Stimulated activated CD8-positive, alpha-beta memory T cell treated with anti-CD3 and anti-CD28 coated beads, Interleukin-4, amount 100 ng/mL, for 4 hours (primary cell): ENCODE results near the gene SIN3A.
"Not testable (repeated sequence)": the region's sequence is repeated elsewhere in the genome, so short reads cannot be mapped to it uniquely, and the experiment has no call there.

Source experiments
- DNase-seq, 2 donors: peaks; one replicate each; pipeline ENCODE4 v3.0.0-alpha.2; 2020; ENCODE audit warnings: low read depth in 2 of 2, low spot score in 1 of 2

SIN3A gene

DNA sequence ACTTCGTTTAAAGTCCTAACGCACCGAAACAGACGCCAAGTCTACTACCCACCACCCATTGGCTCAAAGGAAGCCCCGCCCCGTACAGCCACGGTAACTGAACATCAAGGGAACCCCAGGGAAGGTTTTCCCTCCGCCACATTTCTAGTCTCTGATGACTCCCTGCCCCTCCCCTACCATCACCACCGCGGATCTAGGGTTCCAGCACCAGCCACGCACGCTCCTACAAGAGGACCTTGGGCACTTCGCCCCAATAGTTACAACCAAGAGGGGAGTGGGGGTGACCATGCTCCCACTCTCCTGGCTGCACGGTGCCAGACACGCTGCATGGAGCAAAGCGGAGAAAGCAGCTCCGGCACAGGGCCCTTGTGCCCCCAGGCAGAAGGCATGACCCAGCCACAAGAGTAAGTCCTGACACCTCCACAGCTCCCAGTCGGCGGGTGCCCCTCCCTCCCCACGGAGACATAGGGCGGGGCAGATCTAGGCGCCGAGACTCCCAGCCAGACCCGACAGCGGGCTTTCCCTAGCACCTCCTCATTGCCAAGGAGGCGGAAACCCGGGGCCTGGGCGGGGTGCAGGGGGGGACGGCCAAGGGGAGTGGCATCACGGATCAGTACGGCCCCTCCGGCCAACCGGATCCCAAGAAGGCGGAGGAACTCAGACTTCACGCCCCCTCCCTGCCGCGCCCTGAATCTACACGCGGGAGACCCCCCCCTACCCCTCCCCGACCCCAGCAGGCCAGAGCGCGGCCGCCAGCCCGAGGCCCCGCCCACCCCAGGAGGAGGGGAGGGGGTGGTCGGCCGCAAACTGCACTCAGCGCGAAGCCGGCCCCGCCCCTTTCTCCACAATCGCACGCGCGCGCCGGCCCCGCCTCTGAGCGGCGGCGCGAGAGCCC is 936 bp downstream of the SIN3A start:
- peak; percentile 89 to 93 for DNase-seq

DNA sequence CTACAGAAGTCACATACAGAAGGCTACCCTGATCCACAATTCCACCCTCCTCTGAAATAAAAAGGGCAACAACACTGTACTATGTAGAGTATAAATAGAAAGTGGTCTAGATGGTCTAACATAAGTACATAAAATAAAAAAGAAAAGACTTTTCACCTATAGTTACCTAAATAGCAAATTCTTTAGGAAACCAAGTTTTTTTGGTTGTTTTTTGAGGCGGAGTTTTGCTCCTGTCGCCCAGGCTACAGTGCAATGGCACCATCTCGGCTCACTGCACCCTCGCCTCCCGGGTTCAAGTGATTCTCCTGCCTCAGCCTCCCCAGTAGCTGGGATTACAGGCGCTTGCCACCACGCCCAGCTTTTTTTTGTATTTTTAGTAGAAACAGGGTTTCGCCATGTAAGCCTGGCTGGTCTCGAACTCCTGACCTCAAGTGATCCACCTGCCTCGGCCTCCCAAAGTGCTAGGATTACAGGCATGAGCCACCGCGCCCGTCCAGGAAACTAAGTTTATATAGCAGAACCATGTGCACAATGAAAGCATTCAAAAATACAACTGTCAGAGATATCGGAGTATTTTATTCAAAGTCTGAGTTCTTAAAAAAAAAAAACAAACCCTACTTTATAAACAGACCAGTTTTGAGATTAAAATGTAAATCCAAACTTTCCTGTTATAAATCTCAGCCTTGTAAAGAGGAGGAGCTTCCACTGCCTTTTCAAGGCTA is 1.7 kb downstream of the SIN3A start:
- no peak for DNase-seq

DNA sequence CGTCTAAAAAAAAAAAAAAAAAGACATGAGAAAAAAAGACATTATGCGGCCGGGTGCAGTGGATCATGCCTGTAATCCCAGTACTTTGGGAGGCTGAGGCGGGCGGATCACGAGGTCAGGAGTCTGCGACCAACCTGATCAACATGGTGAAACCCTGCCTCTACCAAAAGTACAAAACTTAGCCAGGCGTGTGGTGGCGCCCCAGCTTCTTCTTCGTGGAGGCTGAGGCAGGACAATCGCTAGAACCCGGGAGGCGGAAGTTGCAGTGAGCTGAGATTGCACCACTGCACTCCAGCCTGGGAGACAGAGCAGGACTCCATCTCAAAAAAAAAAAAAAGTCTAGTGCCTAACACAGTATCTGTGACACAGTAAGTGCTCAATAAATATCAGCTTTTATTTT is 3.3 kb downstream of the SIN3A start:
- DNase-seq, result not testable (repeated sequence)

DNA sequence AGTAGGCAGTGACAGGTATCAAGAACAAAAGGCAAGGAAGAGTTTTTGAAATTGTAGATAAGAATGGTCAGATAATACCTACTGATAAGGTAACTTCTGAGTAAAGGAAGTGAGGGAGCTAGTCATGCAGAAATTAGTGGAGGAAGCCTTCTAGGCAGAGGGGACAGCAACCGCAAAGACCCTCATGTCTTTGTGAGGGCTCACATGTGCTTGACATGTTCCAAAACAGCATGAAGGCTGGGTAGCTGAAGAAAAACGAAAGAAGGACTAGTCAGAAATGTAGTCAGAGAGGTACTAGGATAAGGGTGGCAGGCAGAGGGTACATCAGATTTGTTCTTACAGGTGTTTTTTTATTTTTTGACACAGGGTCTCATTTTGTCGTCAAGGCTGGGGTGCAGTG is 5.3 kb downstream of the SIN3A start:
- DNase-seq, result no peak

DNA sequence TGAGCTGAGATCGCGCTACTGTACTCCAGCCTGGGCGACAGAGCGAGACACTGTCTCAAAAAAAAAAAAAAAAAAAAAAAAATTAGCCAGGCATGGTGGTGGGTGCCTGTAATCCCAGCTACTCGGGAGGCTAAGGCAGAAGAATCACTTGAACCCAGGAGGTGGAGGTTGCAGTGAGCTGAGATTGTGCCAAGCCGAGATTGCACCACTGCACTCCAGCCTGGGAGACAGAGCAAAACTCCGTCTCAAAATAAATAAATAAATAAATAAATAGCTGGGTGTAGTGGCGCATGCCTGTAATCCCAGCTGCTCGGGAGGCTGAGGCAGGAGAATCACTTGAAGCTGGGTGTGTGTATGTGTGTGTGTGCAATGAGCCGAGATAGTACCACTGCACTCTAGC is 6.2 kb downstream of the SIN3A start:
- not testable (repeated sequence) for DNase-seq

DNA sequence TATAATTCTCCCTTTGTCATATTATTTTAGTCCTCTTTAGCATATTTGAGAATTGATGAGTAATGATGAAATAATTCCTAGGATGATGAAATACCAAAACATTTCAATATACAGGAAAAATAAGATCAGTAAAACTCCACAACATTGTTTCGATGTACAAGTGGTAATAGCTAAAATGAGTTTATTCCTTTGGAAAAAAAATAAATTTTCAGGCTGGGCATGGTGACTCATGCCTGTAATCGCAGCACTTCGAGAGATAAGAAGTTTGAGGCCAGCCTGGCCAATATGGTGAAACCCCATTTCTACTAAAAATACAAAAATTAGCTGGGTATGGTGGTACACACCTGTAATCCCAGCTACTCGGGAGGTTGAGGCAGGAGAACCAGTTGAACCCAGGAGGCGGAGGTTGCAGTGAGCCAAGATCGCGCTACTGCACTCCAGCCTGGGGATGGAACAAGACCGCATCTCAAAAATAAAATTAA is 7.5 kb downstream of the SIN3A start:
- DNase-seq, result not testable (repeated sequence)

GRCh38 chr15:75437721-75438120 is 13.8 kb downstream of the SIN3A start:
- DNase-seq, result no peak

- DNase-seq, result no peak
These were observed 14.6 kb downstream of the SIN3A start for GRCh38 chr15:75436881-75437280.

DNA sequence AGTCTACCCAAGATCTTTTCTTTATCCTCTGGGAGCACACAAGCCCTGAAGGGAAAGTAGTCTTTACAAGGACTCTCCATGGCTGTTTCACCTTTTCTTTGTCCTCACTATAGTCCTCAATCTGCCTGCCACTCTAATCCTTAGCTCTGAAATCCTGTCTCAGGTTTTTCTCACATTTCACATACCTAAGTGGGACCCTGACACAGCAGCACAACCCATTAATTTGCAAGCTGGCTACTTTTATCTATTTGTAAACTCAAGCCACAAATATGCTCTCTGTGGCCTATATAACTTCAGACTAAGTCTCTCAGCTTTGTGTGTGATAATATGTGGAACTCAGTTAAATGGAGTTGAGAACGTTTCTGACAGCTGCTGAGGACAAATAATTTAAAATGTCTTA is 19.8 kb downstream of the SIN3A start:
- DNase-seq, result no peak

DNA sequence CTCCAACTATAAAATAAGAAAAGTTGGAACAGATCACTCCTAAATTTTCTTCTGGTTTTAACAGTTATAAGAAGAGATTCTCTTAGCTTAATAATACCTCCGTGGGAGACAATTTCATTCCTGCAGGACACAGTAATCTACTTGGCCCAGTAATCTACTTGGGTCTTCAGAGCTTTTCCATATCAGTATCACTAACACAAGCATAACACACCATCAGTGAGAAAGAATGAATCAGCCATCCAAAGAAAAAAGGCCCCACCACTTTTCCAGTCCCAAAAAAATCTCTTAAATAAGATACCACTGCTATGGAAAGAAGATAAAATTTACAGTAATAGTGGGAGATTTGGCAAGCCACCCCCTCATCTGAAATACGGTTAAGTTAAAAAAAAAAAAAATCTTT is 20.2 kb downstream of the SIN3A start:
- DNase-seq, result no peak

DNA sequence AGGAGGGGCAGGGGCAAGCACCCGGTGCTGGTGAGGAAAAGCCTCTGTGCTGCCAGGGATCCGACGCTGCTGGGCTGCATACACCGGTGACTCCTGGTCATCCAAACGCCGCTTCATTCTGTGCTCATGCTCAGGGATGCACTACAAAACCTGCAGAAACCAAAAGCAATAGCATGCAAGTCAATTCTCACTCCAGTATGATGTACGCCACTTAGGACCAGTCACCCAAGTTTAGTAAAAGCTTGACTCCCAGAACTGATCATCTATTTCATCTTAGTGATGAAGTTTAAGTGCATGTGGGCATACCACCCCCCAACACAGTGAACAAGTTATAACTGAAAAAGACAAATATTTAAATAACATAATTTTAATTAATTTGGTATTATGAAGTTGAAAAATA is 21.2 kb downstream of the SIN3A start:
- no peak for DNase-seq

DNA sequence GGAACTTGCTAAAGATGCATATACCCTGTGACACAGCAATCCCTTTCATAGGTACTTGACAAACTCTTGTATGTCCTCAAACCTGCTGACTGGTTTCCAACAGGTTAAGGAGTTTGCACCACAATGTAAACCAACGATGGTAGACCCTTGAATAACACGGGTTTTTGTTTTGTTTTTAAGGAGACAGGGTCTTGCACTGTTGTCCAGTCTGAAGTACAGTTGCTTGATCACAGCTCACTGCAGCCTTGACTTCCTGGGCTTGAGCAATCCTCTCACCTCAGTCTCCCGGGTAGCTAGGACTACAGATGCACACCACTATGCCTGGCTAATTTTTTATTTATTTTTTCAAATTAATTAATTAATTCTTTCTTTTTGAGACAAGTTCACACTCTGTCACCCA is 23.3 kb downstream of the SIN3A start:
- no peak for DNase-seq

- DNase-seq, result no peak
These were observed 25.5 kb downstream of the SIN3A start for GRCh38 chr15:75425966-75426500.

DNA sequence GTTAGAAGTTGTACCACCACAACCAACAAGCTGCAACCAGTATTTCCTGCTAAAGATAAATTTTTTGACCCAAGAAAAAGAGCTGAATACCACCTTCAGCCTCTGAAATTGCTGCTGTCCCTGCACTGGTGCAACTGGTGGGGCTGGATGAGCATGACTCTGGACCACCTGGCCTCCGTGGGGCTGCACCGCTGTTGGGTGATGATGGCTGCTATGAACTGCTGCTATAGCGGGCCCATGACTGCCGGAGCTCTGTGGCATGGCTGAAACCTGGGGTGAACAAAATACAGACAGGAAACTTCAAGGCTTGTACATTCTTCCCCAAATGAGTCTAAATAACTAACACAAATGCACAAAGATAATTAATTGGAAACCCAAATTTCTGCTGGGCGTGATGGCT is 28.9 kb downstream of the SIN3A start:
- DNase-seq, result no peak

GRCh38 chr15:75420698-75421097 is 30.8 kb downstream of the SIN3A start:
- no peak for DNase-seq

DNA sequence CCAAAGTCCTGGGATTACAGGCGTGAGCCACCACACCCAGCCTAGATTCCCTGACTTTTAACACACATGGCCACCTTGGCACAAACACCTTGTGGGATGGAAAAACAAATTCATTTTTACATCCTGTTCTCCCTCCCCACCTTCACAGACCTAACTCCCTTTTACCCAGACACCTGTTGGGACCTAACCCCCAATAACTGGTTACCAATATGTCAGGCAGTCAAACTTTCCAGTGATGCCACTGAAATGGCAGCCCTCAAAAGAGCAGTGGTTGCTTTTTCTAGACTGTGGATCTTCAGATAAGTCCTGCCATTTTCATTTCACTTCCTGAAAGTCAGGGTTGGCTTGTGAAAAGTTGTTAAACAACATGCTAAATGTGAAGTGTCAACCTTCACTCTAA is 34.9 kb downstream of the SIN3A start:
- no peak for DNase-seq

DNA sequence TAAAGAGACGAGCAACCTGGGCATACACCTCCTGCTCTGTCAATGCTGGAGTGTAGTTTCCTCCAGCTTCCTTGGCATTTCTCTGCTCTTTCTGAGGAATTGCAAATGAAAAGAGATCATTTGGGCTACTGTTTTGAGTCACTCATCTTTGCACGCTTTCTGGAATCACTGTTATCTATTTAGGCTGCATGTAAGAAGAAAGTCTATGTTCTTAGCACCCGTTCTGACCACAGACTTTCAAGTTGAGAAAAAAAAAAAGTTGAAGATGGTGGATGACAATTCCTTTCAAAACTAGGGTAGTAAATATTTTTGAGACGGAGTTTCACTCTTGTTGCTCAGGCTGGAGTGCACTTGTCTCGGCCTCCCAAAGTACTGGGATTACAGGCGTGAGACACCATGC is 41.3 kb downstream of the SIN3A start:
- no peak for DNase-seq

DNA sequence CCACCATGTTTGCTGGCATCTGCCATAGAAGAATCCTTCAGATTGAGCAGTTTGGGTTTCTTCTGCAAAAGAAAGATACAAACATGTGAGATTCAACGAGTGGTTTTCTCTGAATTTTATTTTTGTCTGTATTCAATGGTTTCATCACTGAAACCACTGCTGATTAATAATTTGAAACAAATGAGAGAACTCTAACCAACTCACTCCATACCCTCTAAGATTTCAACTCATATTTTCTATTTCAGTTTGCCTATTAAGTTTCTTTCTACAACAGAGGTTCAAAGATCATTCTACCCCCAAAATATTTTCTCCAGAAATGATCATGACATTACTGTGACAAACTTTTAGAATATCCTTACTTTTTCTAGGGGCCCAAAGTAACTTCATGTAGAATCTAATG is 44.4 kb downstream of the SIN3A start:
- no peak for DNase-seq

DNA sequence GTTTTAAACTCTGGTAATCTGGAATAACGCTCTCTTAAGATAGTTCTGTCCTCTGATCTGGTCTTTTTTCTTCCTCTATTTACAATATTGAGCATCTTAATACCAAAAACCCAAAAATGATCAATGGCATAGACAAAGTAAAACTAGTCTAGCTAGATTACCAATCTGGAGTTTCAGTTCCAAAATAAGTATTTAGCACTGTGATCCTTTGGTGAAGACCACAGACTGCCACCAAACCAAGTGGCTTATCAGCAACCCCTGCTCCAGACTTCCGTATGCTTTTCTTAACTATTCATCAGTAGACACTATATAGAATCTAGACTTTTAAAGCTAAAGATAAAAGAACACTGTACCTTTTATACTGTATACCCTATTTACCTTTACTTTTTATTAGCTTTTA is 47.6 kb downstream of the SIN3A start:
- no peak for DNase-seq

- DNase-seq, result no peak
These were observed 54.0 kb downstream of the SIN3A start for GRCh38 chr15:75397494-75397893.

DNA sequence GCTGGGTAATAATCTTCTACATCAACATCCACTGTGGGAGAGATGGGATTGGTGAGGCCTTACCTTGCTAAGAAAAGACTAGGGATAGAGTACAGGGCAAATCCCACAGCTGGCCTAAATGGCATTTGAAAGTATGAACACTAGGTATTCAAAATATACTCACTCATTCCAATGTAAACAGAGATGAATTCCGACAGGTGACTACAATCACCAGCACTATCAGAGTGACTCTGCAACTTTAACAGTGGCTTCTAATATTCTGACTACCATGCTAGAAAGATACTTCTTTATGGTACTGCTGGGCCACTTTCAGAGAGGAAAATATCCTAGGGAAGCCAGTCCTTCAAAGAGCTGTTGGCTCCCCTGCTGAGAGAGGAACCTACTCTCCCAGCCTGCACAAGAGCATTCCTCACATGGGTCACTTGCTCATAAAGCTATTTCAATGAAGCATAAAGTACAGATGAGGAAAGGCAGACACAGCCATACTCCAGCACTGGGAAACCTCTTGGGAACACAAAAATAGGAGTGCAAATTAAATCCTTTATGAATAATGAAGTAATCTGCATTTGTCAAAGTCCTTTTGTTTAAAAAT is 61.6 kb downstream of the SIN3A start:
- no peak for DNase-seq

DNA sequence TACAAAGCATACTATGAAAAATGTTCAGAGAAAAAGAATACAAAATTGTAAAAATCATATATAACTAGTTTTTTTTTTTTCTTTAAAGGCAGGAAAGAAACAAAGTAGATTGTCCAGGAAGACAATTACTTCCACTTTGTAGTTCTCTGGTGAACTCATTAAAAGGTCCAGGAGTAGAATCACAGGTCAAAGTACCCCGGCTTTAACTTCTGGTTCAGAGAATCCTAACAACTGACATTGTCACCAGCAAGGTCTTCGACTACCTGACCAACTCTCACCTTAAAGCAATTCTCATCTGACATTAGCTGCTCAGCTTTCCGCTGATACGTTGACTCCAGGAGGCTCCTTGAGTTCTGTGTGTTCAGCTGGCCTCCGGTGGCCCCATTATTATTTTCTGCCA is 67.5 kb downstream of the SIN3A start:
- DNase-seq, result not testable (repeated sequence)
